ENCODE results near the gene CRIM1.

DNA sequence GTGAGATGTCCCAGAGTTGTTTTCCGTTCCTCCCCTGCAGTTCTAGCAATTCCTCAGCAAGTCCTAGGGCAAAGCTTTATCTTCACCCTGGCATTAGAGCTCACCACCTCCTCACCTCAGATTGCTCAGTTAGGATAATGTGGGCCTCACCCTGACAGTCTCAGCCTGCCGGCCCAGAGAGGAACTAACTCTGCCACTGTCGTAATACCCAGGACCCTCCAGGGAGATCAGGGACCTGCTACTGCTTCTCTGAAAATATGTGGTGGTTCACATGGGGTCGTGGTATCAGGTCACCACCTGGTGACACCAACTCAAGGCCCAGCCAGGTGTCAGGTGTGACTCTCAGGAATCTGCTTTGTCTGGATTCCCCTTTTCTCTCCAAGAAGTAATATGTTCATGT is 121.7 kb downstream of the CRIM1 start:
- TF ChIP-seq ZNF274 (IDR thresholded peaks at IDR 0.05; ENCODE audit: low read depth, low read length) (no peak), YY1 (IDR thresholded peaks at IDR 0.05; ENCODE audit: insufficient read depth, insufficient read length) (no peak), SUZ12 (IDR thresholded peaks at IDR 0.05; ENCODE audit: extremely low read depth, insufficient read depth, insufficient read length) (no peak)
